B cell (primary cell): ENCODE results near the gene PELI2. TPM values are rescaled to one million over a fixed set of nuclear protein-coding genes. Genes with fewer than 3 reads are reported as not detected.

ENCODE experiments used
- ATAC-seq: fragments of 200-7000 bp; cut with Tn5 transposase; one replicate; pipeline ENCODE4 v1.10.0; 2021; ENCODE audit warnings: low read depth, mild to moderate bottlenecking, moderate number of reproducible peaks, moderate library complexity
- CTCF ChIA-PET: fragments of 350-600 bp; sonication (Branson Sonifier 250); formaldehyde crosslinking; loops from one replicate; lab custom pipeline; 2021; ENCODE audit warnings: antibody characterized with exemption, inconsistent platforms; lab: Charles Lee
- POLR2A ChIA-PET: fragments of 350-600 bp; sonication (Branson Sonifier 250); formaldehyde crosslinking; loops from one replicate; lab custom pipeline; 2021; ENCODE audit warnings: antibody characterized with exemption; lab: Charles Lee
- DNase-seq: peaks from one replicate; pipeline ENCODE4 v3.0.0; 2013
- H2AFZ ChIP-seq: 2 replicates; pipeline ENCODE4 v1.6.1; 2012; ENCODE audit warnings: mild to moderate bottlenecking, low read depth, low read length; ENCODE audit not compliant: insufficient read depth, poor library complexity, severe bottlenecking
- H3K27ac ChIP-seq, 2 donors: 1 replicate in 1 of 2; 2 replicates in 1 of 2; pipeline ENCODE4 v1.5.1; 2012 to 2013; ENCODE audit warnings: low read length in 2 of 2, mild to moderate bottlenecking in 2 of 2, moderate library complexity in 1 of 2
- H3K27me3 ChIP-seq, 4 experiments: fragments of 200-600 bp in 1 of 4; sonication (generic) in 1 of 4; replicated peaks in 1 of 4; 1 replicate in 2 of 4; 2 replicates in 2 of 4; pipeline versions ENCODE4 v1.6.1 to v1.7.0; 2013 to 2016; ENCODE audit warnings: low read length in 3 of 4, mild to moderate bottlenecking in 2 of 4, mixed read lengths in 1 of 4, moderate library complexity in 1 of 4; ENCODE audit not compliant: insufficient read depth in 4 of 4, control insufficient read depth in 3 of 4; ENCODE audit errors: control extremely low read depth in 1 of 4
- H3K36me3 ChIP-seq, 2 experiments: replicated peaks in 1 of 2; 1 replicate in 1 of 2; 2 replicates in 1 of 2; pipeline versions ENCODE4 v1.6.1 to v1.7.1; 2013; ENCODE audit warnings: low read length in 1 of 2; ENCODE audit not compliant: insufficient read depth in 2 of 2, control insufficient read depth in 1 of 2; ENCODE audit errors: control extremely low read depth in 1 of 2, extremely low read depth in 1 of 2
- H3K4me1 ChIP-seq, 2 donors: fragments of 200-600 bp in 1 of 2; sonication (generic) in 1 of 2; 1 replicate in 1 of 2; 2 replicates in 1 of 2; pipeline versions ENCODE4 v1.5.1 to v1.6.1; 2013 to 2017; ENCODE audit warnings: low read length in 2 of 2; ENCODE audit not compliant: control insufficient read depth in 2 of 2, insufficient read depth in 2 of 2
- H3K4me2 ChIP-seq: replicated peaks from 2 replicates; pipeline ENCODE3; 2012; ENCODE audit warnings: mild to moderate bottlenecking, low read depth, low read length; ENCODE audit not compliant: poor library complexity, severe bottlenecking
- H3K4me3 ChIP-seq, 5 experiments: fragments of 200-600 bp in 1 of 5; sonication (generic) in 1 of 5; 1 replicate in 3 of 5; 2 replicates in 2 of 5; pipeline versions ENCODE4 v1.5.1 to v1.7.0; 2011 to 2016; ENCODE audit warnings: low read length in 4 of 5, mild to moderate bottlenecking in 4 of 5, low read depth in 2 of 5, control low read depth in 1 of 5, moderate library complexity in 1 of 5; ENCODE audit not compliant: insufficient read depth in 1 of 5; ENCODE audit errors: control extremely low read depth in 1 of 5, extremely low read depth in 1 of 5
- H3K79me2 ChIP-seq: fragments of 200-600 bp; sonication (generic); one replicate; pipeline ENCODE4 v1.6.0; 2016; ENCODE audit warnings: low read length; ENCODE audit not compliant: control insufficient read depth, insufficient read depth
- H3K9ac ChIP-seq: fragments of 200-600 bp; sonication (generic); 2 replicates; pipeline ENCODE4 v1.6.1; 2017; ENCODE audit warnings: mild to moderate bottlenecking, low read length, moderate library complexity
- H3K9me3 ChIP-seq, 3 donors: one replicate each; pipeline versions ENCODE4 v1.6.1 to v1.7.1; 2013; ENCODE audit warnings: low read length in 2 of 3; ENCODE audit not compliant: control insufficient read depth in 2 of 3, insufficient read depth in 1 of 3; ENCODE audit errors: control extremely low read depth in 1 of 3
- H4K20me1 ChIP-seq: 2 replicates; pipeline ENCODE4 v1.6.0; 2012; ENCODE audit warnings: mild to moderate bottlenecking, low read length; ENCODE audit not compliant: insufficient read depth, control insufficient read depth, poor library complexity, severe bottlenecking
- H3K27ac Mint-ChIP-seq: one replicate; pipeline ENCODE4 v1.8.0; 2021; ENCODE audit warnings: mixed read lengths
- H3K27me3 Mint-ChIP-seq: one replicate; pipeline ENCODE4 v1.8.0; 2021; ENCODE audit warnings: mixed read lengths
- H3K4me1 Mint-ChIP-seq: one replicate; pipeline ENCODE4 v1.8.0; 2021; ENCODE audit warnings: mixed read lengths
- H3K4me3 Mint-ChIP-seq: one replicate; pipeline ENCODE4 v1.8.0; 2021; ENCODE audit warnings: mixed read lengths
- H3K9me3 Mint-ChIP-seq: one replicate; pipeline ENCODE4 v1.8.0; 2022; ENCODE audit warnings: mixed read lengths; ENCODE audit not compliant: insufficient read depth
- CTCF ChIP-seq: fragments of 200-600 bp; IDR thresholded peaks from one replicate; pipeline ENCODE4 v1.8.0; 2022; ENCODE audit warnings: antibody characterized with exemption, mild to moderate bottlenecking
- EZH2 ChIP-seq: IDR thresholded peaks from 2 replicates; pipeline ENCODE4 v1.6.1; 2012; ENCODE audit warnings: borderline replicate concordance, low read depth, mild to moderate bottlenecking, moderate library complexity, low read length; ENCODE audit not compliant: insufficient read depth, poor library complexity, severe bottlenecking
- WGBS: methylation state at CpG from one replicate; pipeline ENCODE4 v1.1.5; 2013; ENCODE audit warnings: missing lambda C conversion rate; ENCODE audit not compliant: insufficient coverage; 5-methylcytosine and 5-hydroxymethylcytosine counted together
- intact Hi-C: fragments of 100-400 bp; cut with micrococcal nuclease; formaldehyde crosslinking; loops from one replicate; pipeline ENCODE4 v1.10.0; 2022
- polyA plus RNA-seq: library from polyadenylated mRNA; depleted of rRNA; stranded (reverse); fragments of >200 nt; gene quantifications from 2 replicates; pipeline ENCODE4 v1.2.3, GENCODE V29; 2012
- total RNA-seq, 2 donors: library from RNA; stranded (reverse); fragments of 120-200 nt in 1 of 2; gene quantifications; 1 replicate in 1 of 2; 2 replicates in 1 of 2; pipeline versions ENCODE4 v1.2.3 to v1.2.4, GENCODE V29; 2013 to 2022

PELI2 gene
- total and polyA plus RNA-seq, 2 donors (not counting 1 experiment from before 2014, with no cell fraction given), result 5.7 to 13.4 TPM

- H3K4me2 ChIP-seq, result no peak overlapping the region
- no peaks in the 10 kb centered on the region for H3K36me3 ChIP-seq
- no peak overlapping the region for H3K27ac ChIP-seq
- ChIA-PET POLR2A (no interaction called here), CTCF (no interaction called here)
- no peaks in the 10 kb centered on the region for H3K9me3 ChIP-seq
- H2AFZ ChIP-seq, result no peak overlapping the region
- Mint-ChIP-seq H3K9me3 (no peaks in the 10 kb centered on the region), H3K4me3 (no peak overlapping the region), H3K27me3 (peaks cover 3% of the 10 kb centered on the region), H3K27ac (no peak overlapping the region), H3K4me1 (peaks cover 8% of the 10 kb centered on the region)
- no peak for DNase-seq
- no peaks in the 10 kb centered on the region for H4K20me1 ChIP-seq
- no CpG with 5 or more reads among the region's 2 CpGs for WGBS
- peaks cover 21% of the 10 kb centered on the region for H3K79me2 ChIP-seq
- H3K4me3 ChIP-seq, result no peak overlapping the region
- intact Hi-C loops, result no loop called here
- ATAC-seq, result no peak
- no peaks in the 10 kb centered on the region for H3K27me3 ChIP-seq
- no peak overlapping the region for H3K9ac ChIP-seq
- TF ChIP-seq CTCF, result no peak
- H3K4me1 ChIP-seq, result peaks cover 0 to 4% of the 10 kb centered on the region in 2 donors
These were observed 87.7 kb downstream of the PELI2 start for GRCh38 chr14:56205881-56206280.

GRCh38 chr14:56206596-56206995 is 88.4 kb downstream of the PELI2 start:
- Mint-ChIP-seq H3K9me3 (no peaks in the 10 kb centered on the region), H3K4me1 (peaks cover 8% of the 10 kb centered on the region), H3K27me3 (peaks cover 3% of the 10 kb centered on the region), H3K4me3 (no peak overlapping the region), H3K27ac (no peak overlapping the region)
- ATAC-seq, result no peak
- H4K20me1 ChIP-seq, result no peaks in the 10 kb centered on the region
- TF ChIP-seq EZH2 (no peak), CTCF (no peak)
- H3K4me2 ChIP-seq, result no peak overlapping the region
- no peaks in the 10 kb centered on the region for H3K27me3 ChIP-seq
- H3K4me3 ChIP-seq, result no peak overlapping the region
- ChIA-PET CTCF (interaction anchor here (1.3 kb wide), 1 partner anchor 11 kb away, joined by 3 read pairs; no protein-coding TSS in a partner anchor), POLR2A (no interaction called here)
- H2AFZ ChIP-seq, result no peak overlapping the region
- intact Hi-C loops, result no loop called here
- H3K9ac ChIP-seq, result no peak overlapping the region
- DNase-seq, result no peak
- WGBS, result no CpG with 5 or more reads among the region's 2 CpGs
- peaks cover 21% of the 10 kb centered on the region for H3K79me2 ChIP-seq
- no peaks in the 10 kb centered on the region for H3K36me3 ChIP-seq
- peaks cover 0 to 4% of the 10 kb centered on the region in 2 donors for H3K4me1 ChIP-seq
- no peaks in the 10 kb centered on the region for H3K9me3 ChIP-seq
- no peak overlapping the region for H3K27ac ChIP-seq
